GM23338 (cell line): ENCODE data around the gene IGF2R. TPM values are rescaled to one million over a fixed set of nuclear protein-coding genes. Genes with fewer than 3 reads are reported as not detected.
"Not testable (repeated sequence)": the region's sequence is repeated elsewhere in the genome, so short reads cannot be mapped to it uniquely, and the experiment has no call there.

Experiments used
- ATAC-seq: fragments of 200-7000 bp; cut with Tn5 transposase; 3 replicates; pipeline ENCODE4 v1.9.1; 2020
- DNase-seq: peaks from one replicate; pipeline ENCODE4 v3.0.0-alpha.2; 2015; ENCODE audit warnings: low spot score
- H2AFZ ChIP-seq: fragments of 200-600 bp; sonication (generic); 2 replicates; pipeline ENCODE4 v1.8.0; 2016; ENCODE audit warnings: antibody characterized with exemption, mild to moderate bottlenecking, moderate library complexity
- H3F3A ChIP-seq: fragments of 200-600 bp; sonication (generic); replicated peaks from 2 replicates; pipeline ENCODE4 v1.8.0; 2017; ENCODE audit warnings: antibody characterized with exemption, mixed run types, low read depth
- H3K27ac ChIP-seq: fragments of 200-600 bp; sonication (generic); 2 replicates; pipeline ENCODE4 v1.6.1; 2016; ENCODE audit warnings: low read depth
- H3K27me3 ChIP-seq: fragments of 200-600 bp; sonication (generic); 2 replicates; pipeline ENCODE4 v1.8.0; 2016; ENCODE audit warnings: mild to moderate bottlenecking, mixed run types, moderate library complexity; ENCODE audit not compliant: insufficient read depth
- H3K36me3 ChIP-seq: fragments of 200-600 bp; sonication (generic); 2 replicates; pipeline ENCODE4 v1.8.0; 2016; ENCODE audit warnings: mild to moderate bottlenecking; ENCODE audit not compliant: insufficient read depth
- H3K4me1 ChIP-seq: fragments of 200-600 bp; sonication (generic); 2 replicates; pipeline ENCODE4 v1.8.0; 2016; ENCODE audit warnings: mild to moderate bottlenecking, moderate library complexity; ENCODE audit not compliant: insufficient read depth
- H3K4me2 ChIP-seq: fragments of 200-600 bp; sonication (generic); 2 replicates; pipeline ENCODE4 v1.7.1; 2017; ENCODE audit warnings: mixed run types
- H3K4me3 ChIP-seq: fragments of 200-600 bp; sonication (generic); 2 replicates; pipeline ENCODE4 v1.6.1; 2016; ENCODE audit warnings: mixed run types
- H3K79me2 ChIP-seq: fragments of 200-600 bp; sonication (generic); replicated peaks from 2 replicates; pipeline ENCODE4 v1.8.0; 2017; ENCODE audit warnings: mild to moderate bottlenecking; ENCODE audit not compliant: insufficient read depth
- H3K9me2 ChIP-seq: fragments of 200-600 bp; sonication (generic); 2 replicates; pipeline ENCODE4 v1.8.0; 2017; ENCODE audit not compliant: insufficient read depth
- H4K20me1 ChIP-seq: fragments of 200-600 bp; sonication (generic); replicated peaks from 2 replicates; pipeline ENCODE4 v1.8.0; 2017; ENCODE audit warnings: mild to moderate bottlenecking; ENCODE audit not compliant: insufficient read depth
- H3K27ac Mint-ChIP-seq: 2 replicates; pipeline ENCODE4 v1.8.0; 2020; ENCODE audit warnings: inconsistent platforms, mild to moderate bottlenecking, moderate library complexity, mixed read lengths
- H3K27me3 Mint-ChIP-seq: 3 replicates; pipeline ENCODE4 v1.8.0; 2022; ENCODE audit warnings: low read depth, mild to moderate bottlenecking, moderate library complexity, mixed read lengths, inconsistent platforms; ENCODE audit not compliant: insufficient read depth, poor library complexity
- H3K36me3 Mint-ChIP-seq: 3 replicates; pipeline ENCODE4 v1.8.0; 2021; ENCODE audit warnings: low read depth, mild to moderate bottlenecking, inconsistent platforms, moderate library complexity, mixed read lengths
- H3K4me1 Mint-ChIP-seq: 3 replicates; pipeline ENCODE4 v1.8.0; 2020; ENCODE audit warnings: mild to moderate bottlenecking, inconsistent platforms, mixed read lengths
- H3K4me3 Mint-ChIP-seq: 3 replicates; pipeline ENCODE4 v1.8.0; 2021; ENCODE audit warnings: moderate library complexity, mild to moderate bottlenecking, inconsistent platforms, mixed read lengths
- H3K9me3 Mint-ChIP-seq: 3 replicates; pipeline ENCODE4 v1.8.0; 2020; ENCODE audit warnings: moderate library complexity, mild to moderate bottlenecking, inconsistent platforms, mixed read lengths
- CREB1 ChIP-seq: fragments of 250-450 bp; sonication (Bioruptor Pico); IDR thresholded peaks from 2 replicates; pipeline ENCODE4 v1.5.0; 2020; ENCODE audit warnings: low read depth, mild to moderate bottlenecking, moderate library complexity
- EZH2 ChIP-seq: fragments of 200-600 bp; sonication (generic); IDR thresholded peaks from one replicate; pipeline ENCODE4 v1.8.0; 2017; ENCODE audit warnings: antibody characterized with exemption, mild to moderate bottlenecking, low read depth; ENCODE audit not compliant: unreplicated experiment
- EZH2phosphoT487 ChIP-seq: fragments of 200-600 bp; sonication (generic); IDR thresholded peaks from one replicate; pipeline ENCODE4 v1.8.1; 2018; ENCODE audit warnings: antibody characterized with exemption; ENCODE audit not compliant: unreplicated experiment
- POLR2AphosphoS5 ChIP-seq: IDR thresholded peaks from 2 replicates; pipeline ENCODE4 v1.6.1; 2016; ENCODE audit warnings: antibody characterized with exemption, low read depth
- ZNF331 ChIP-seq: fragments of 250-450 bp; sonication (Bioruptor Pico); IDR thresholded peaks from 2 replicates; pipeline ENCODE4 v1.5.0; 2020; ENCODE audit warnings: low read depth, mild to moderate bottlenecking, moderate library complexity
- polyA plus RNA-seq: library from polyadenylated mRNA; unstranded; fragments of >200 nt; fragmentation: Nextera tagmentation; extraction: Ambion mirVana; gene quantifications from 2 replicates; pipeline ENCODE4 v1.2.1, GENCODE V29; 2016
- total RNA-seq: library from RNA; depleted of rRNA; stranded (reverse); fragments of >200 nt; shearing (Covaris generic); gene quantifications from 2 replicates; pipeline ENCODE4 v1.2.3, GENCODE V29; 2014
- TF ChIP-seq, protein P1 (sequence below): IDR thresholded peaks from one replicate; pipeline ENCODE4 v1.6.1; 2018; ENCODE audit warnings: antibody characterized with exemption; ENCODE audit not compliant: unreplicated experiment

Gene IGF2R
- total and polyA plus RNA-seq, 2 experiments from 2014 or later, result 12.5 to 76.4 TPM

DNA sequence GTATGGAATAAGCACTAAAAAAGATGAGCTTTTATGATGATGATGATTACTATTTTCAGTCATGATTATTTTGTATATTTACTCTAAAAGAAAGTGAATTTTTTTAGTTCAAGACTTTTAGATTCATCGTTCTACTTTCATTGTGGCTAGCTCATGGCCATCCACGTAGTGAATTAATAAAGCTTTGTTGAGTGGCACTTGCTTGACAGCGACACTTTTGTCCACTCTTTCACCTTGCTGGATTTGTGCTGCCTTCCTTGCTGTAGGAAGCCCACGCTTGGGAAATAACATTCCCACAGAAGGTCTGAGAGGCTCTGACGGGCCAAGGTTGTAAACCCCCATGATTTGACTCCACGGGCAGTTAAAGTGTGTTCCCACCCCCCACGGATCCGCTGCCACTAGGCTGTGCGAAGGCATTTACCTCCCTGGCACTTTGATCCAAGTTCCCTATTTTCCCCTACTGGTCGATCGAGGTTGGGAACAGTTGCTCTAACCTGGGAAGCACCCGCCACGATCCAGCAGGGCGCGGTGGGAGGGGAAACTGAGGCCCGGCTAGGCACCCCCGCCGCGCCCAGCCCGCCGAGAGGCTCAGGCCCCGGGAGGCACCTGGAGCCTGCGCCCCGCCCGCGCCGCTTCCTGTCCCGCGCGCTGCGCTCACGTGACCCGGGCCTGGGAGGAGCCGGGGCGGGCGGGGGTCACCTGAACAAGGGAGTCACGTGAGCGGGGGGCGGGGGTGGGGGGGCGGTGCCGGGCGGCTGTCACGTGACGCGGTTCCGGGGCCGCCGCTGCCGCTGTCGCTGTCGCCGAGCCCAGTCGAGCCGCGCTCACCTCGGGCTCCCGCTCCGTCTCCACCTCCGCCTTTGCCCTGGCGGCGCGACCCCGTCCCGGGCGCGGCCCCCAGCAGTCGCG lies at the start of gene IGF2R (continued):
- TF ChIP-seq, protein P1, sequence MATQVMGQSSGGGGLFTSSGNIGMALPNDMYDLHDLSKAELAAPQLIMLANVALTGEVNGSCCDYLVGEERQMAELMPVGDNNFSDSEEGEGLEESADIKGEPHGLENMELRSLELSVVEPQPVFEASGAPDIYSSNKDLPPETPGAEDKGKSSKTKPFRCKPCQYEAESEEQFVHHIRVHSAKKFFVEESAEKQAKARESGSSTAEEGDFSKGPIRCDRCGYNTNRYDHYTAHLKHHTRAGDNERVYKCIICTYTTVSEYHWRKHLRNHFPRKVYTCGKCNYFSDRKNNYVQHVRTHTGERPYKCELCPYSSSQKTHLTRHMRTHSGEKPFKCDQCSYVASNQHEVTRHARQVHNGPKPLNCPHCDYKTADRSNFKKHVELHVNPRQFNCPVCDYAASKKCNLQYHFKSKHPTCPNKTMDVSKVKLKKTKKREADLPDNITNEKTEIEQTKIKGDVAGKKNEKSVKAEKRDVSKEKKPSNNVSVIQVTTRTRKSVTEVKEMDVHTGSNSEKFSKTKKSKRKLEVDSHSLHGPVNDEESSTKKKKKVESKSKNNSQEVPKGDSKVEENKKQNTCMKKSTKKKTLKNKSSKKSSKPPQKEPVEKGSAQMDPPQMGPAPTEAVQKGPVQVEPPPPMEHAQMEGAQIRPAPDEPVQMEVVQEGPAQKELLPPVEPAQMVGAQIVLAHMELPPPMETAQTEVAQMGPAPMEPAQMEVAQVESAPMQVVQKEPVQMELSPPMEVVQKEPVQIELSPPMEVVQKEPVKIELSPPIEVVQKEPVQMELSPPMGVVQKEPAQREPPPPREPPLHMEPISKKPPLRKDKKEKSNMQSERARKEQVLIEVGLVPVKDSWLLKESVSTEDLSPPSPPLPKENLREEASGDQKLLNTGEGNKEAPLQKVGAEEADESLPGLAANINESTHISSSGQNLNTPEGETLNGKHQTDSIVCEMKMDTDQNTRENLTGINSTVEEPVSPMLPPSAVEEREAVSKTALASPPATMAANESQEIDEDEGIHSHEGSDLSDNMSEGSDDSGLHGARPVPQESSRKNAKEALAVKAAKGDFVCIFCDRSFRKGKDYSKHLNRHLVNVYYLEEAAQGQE, result no peak
- TF ChIP-seq CREB1 (CRISPR knock-in tag) (0 out of 2 replicates have a peak, but pooled peaks have one; percentile 18), EZH2phosphoT487 (no peak), ZNF331 (CRISPR knock-in tag) (no peak)

DNA sequence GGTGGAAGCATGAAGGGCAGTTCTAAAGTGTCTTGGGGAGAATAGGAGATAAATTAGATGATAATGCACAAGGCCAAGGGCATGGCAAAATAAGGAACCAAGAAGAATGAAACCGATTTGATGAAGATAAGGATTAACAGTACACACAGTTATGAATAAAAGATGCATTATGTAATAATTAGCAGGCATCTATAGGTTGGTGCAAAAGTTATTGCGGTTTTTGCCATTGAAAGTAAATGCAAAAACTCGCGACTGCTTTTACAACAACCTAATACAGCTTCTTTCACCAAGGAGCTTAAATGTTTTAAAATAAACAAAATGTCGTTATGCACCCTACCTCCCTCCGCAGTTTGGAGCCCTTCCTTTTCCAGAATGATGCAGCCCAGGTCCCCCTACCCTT lies 49.1 kb upstream of the IGF2R start:
- Mint-ChIP-seq H3K27me3 (no peaks in the 10 kb centered on the region), H3K27ac (no peak overlapping the region), H3K9me3 (peaks cover 3% of the 10 kb centered on the region; the same call in 2 of the 3 replicates), H3K36me3 (no peaks in the 10 kb centered on the region), H3K4me1 (no peaks in the 10 kb centered on the region), H3K4me3 (no peak overlapping the region)
- no peak overlapping the region for H2AFZ ChIP-seq
- H3F3A ChIP-seq, result no peaks in the 10 kb centered on the region
- H3K36me3 ChIP-seq, result no peaks in the 10 kb centered on the region
- no peaks in the 10 kb centered on the region for H3K9me2 ChIP-seq
- DNase-seq (no peak), ATAC-seq (no peak)
- H3K27me3 ChIP-seq, result no peaks in the 10 kb centered on the region
- H3K4me2 ChIP-seq, result no peak overlapping the region
- H3K4me1 ChIP-seq, result no peaks in the 10 kb centered on the region
- TF ChIP-seq EZH2, result no peak
- TF ChIP-seq POLR2AphosphoS5, result no peak
- TF ChIP-seq EZH2phosphoT487, result no peak
- no peak overlapping the region for H3K4me3 ChIP-seq
- no peak overlapping the region for H3K27ac ChIP-seq
- H3K79me2 ChIP-seq, result no peaks in the 10 kb centered on the region
- H4K20me1 ChIP-seq, result no peaks in the 10 kb centered on the region

DNA sequence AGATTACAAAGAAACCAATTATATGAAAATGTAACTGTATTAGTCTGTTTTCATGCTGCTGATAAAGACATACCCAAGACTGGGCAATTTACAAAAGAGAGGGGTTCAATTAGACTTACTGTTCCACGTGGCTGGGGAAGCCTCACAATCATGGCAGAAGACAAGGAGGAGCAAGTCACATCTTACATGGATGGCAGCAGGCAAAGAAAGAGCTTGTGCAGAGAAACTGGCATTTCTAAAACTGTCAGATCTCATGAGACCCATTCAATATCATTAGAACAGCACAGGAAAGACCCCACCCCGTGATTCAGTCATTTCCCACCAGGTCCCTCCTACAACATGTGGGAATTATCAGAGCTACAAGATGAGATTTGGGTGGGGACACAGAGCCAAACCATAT lies 44.7 kb upstream of the IGF2R start:
- not testable (repeated sequence) for H3K27me3 Mint-ChIP-seq, ATAC-seq, H3K36me3 Mint-ChIP-seq, H3K9me3 Mint-ChIP-seq, H3K4me1 ChIP-seq, H3K4me3 Mint-ChIP-seq, H2AFZ ChIP-seq, H3K4me3 ChIP-seq, H3K27ac Mint-ChIP-seq, DNase-seq, H3K36me3 ChIP-seq, H3K4me2 ChIP-seq, H3K9me2 ChIP-seq, H3K79me2 ChIP-seq, H3F3A ChIP-seq, H3K27me3 ChIP-seq, H3K27ac ChIP-seq, H3K4me1 Mint-ChIP-seq, H4K20me1 ChIP-seq
